Measurements from ENCODE around the gene ROBO3. TPM values are rescaled to one million over a fixed set of nuclear protein-coding genes. Genes with fewer than 3 reads are reported as not detected.

Gene ROBO3
- total RNA-seq, 1 experiment from 2014 or later = 30.7 TPM

- H3K27me3 ChIP-seq (ENCODE audit: insufficient read depth, low read length) = no peaks in the 10 kb centered on the region
- H3K79me2 ChIP-seq (ENCODE audit: insufficient read depth, low read length) = no peaks in the 10 kb centered on the region
- H3K4me2 ChIP-seq (ENCODE audit: low read length) = no peak overlapping the region
- POLR2A ChIA-PET = no interaction called here
- ATAC-seq = no peak
- H3K4me3 ChIP-seq (replicated peaks in 1 of 2; ENCODE audit: low read depth in 1 of 2, low read length in 2 of 2) = no peak overlapping the region
- no peak for DNase-seq (ENCODE audit: low read depth, low spot score)
- no peak for TF ChIP-seq YY1 (IDR thresholded peaks at IDR 0.05; ENCODE audit: extremely low read depth, insufficient replicate concordance, low read depth, low read length)
- TF ChIP-seq CBX3 (IDR thresholded peaks at IDR 0.05; ENCODE audit: low read depth) = no peak
- no peak for TF ChIP-seq CEBPB (IDR thresholded peaks at IDR 0.05; ENCODE audit: low read depth)
- TF ChIP-seq EZH2 (IDR thresholded peaks at IDR 0.05) = no peak
- no peak for TF ChIP-seq POLR2A (IDR thresholded peaks at IDR 0.05; ENCODE audit: borderline replicate concordance, extremely low read depth, insufficient read depth, insufficient read length)
- no peak for TF ChIP-seq SIN3A (IDR thresholded peaks at IDR 0.05; ENCODE audit: low read depth)
- no peak overlapping the region for H3K27ac ChIP-seq (ENCODE audit: low read depth, low read length)
- H2AFZ ChIP-seq (ENCODE audit: low read depth, low read length, poor library complexity, severe bottlenecking) = no peak overlapping the region
- no peaks in the 10 kb centered on the region; a peak in 1 of 4 replicates for H3K9me3 ChIP-seq (ENCODE audit: control insufficient read depth in 1 of 2, insufficient read depth in 1 of 2, low read depth in 1 of 2, low read length in 2 of 2)
- H3K9ac ChIP-seq (ENCODE audit: low read length) = no peak overlapping the region
- no peaks in the 10 kb centered on the region for H3K9me2 ChIP-seq (ENCODE audit: insufficient read depth)
- CTCF ChIA-PET = no interaction called here
- BruUV-seq (replicated peaks) = no TSS peak
- H3K36me3 ChIP-seq (ENCODE audit: control insufficient read depth in 1 of 2, insufficient read depth in 2 of 2, low read length in 2 of 2) = no peaks in the 10 kb centered on the region
- intact Hi-C loops (cut with micrococcal nuclease) = no loop called here
- no peaks in the 10 kb centered on the region for H4K20me1 ChIP-seq (ENCODE audit: insufficient read depth)
- H3K4me1 ChIP-seq (ENCODE audit: control insufficient read depth in 1 of 2, insufficient read depth in 2 of 2, low read length in 2 of 2) = peaks cover 0 to 5% of the 10 kb centered on the region in 2 experiments; a peak in 1 of 4 replicates
- RAD21 ChIA-PET (ENCODE audit: low non-redundant PET in 1 of 2, low total read pairs in 2 of 2, uncharacterized antibody in 2 of 2, unreplicated experiment in 2 of 2) = no interaction called here
Measured at GRCh38 chr11:124916370-124916710, 51.1 kb downstream of the ROBO3 start.

GRCh38 chr11:124917115-124917637, 51.9 kb downstream of the ROBO3 start:
- Histone ChIP-seq H3K4me3 (replicated peaks in 1 of 2; ENCODE audit: low read depth in 1 of 2, low read length in 2 of 2) (no peak overlapping the region), H3K4me1 (ENCODE audit: control insufficient read depth in 1 of 2, insufficient read depth in 2 of 2, low read length in 2 of 2) (peaks cover 0 to 5% of the 10 kb centered on the region in 2 experiments; a peak in 1 of 4 replicates), H3K9ac (ENCODE audit: low read length) (no peak overlapping the region), H3K4me2 (ENCODE audit: low read length) (no peak overlapping the region), H2AFZ (ENCODE audit: low read depth, low read length, poor library complexity, severe bottlenecking) (no peak overlapping the region), H3K9me2 (ENCODE audit: insufficient read depth) (no peaks in the 10 kb centered on the region), H3K36me3 (ENCODE audit: control insufficient read depth in 1 of 2, insufficient read depth in 2 of 2, low read length in 2 of 2) (no peaks in the 10 kb centered on the region), H3K27ac (ENCODE audit: low read depth, low read length) (no peak overlapping the region), H3K79me2 (ENCODE audit: insufficient read depth, low read length) (no peaks in the 10 kb centered on the region), H3K27me3 (ENCODE audit: insufficient read depth, low read length) (no peaks in the 10 kb centered on the region), H4K20me1 (ENCODE audit: insufficient read depth) (no peaks in the 10 kb centered on the region), H3K9me3 (ENCODE audit: control insufficient read depth in 1 of 2, insufficient read depth in 1 of 2, low read depth in 1 of 2, low read length in 2 of 2) (no peaks in the 10 kb centered on the region)
- no TSS peak for BruUV-seq (replicated peaks)
- DNase-seq (ENCODE audit: low read depth, low spot score) (no peak), ATAC-seq (no peak)
- CTCF ChIA-PET = no interaction called here
- TF ChIP-seq POLR2A (IDR thresholded peaks at IDR 0.05; ENCODE audit: borderline replicate concordance, extremely low read depth, insufficient read depth, insufficient read length) (no peak), EZH2 (IDR thresholded peaks at IDR 0.05) (no peak), CEBPB (IDR thresholded peaks at IDR 0.05; ENCODE audit: low read depth) (no peak), EGR1 (IDR thresholded peaks at IDR 0.05; ENCODE audit: low read depth) (no peak), RAD21 (IDR thresholded peaks at IDR 0.05; ENCODE audit: low read depth) (no peak), ZBTB33 (IDR thresholded peaks at IDR 0.05; ENCODE audit: extremely low read depth, insufficient replicate concordance, low read length) (no peak), FOSL1 (IDR thresholded peaks at IDR 0.05; ENCODE audit: low read depth) (no peak), JUND (IDR thresholded peaks at IDR 0.05) (no peak), CBX3 (IDR thresholded peaks at IDR 0.05; ENCODE audit: low read depth) (no peak), SRF (IDR thresholded peaks at IDR 0.05; ENCODE audit: low read depth) (no peak), SP1 (IDR thresholded peaks at IDR 0.05; ENCODE audit: low read depth) (no peak), SIN3A (IDR thresholded peaks at IDR 0.05; ENCODE audit: low read depth) (no peak), POLR2AphosphoS5 (IDR thresholded peaks at IDR 0.05; ENCODE audit: low read depth, low read length) (no peak), TCF7L2 (IDR thresholded peaks at IDR 0.05; ENCODE audit: borderline replicate concordance, extremely low read depth, insufficient read depth, insufficient read length) (no peak), ZFX (IDR thresholded peaks at IDR 0.05) (no peak)
- RAD21 ChIA-PET (ENCODE audit: low non-redundant PET in 1 of 2, low total read pairs in 2 of 2, uncharacterized antibody in 2 of 2, unreplicated experiment in 2 of 2) = no interaction called here
- intact Hi-C loops (cut with micrococcal nuclease) = no loop called here
- POLR2A ChIA-PET = no interaction called here
